PC-3 (cell line): Measurements from ENCODE around the gene SEMA5A. TPM values are rescaled to one million over a fixed set of nuclear protein-coding genes. Genes with fewer than 3 reads are reported as not detected.

Experiments
- ATAC-seq: fragments of 200-7000 bp; cut with Tn5 transposase; 2 replicates; pipeline ENCODE4 v1.9.1; 2020; ENCODE audit warnings: mild to moderate bottlenecking, moderate library complexity
- BruUV-seq: library from RNA; stranded (reverse); fragments of 400-500 nt; replicated peaks from 2 replicates; lab custom pipeline; 2021; lab: Mats Ljungman, UMichigan
- CTCF ChIA-PET: fragments of 300-600 bp; sonication (Branson Sonifier 250); formaldehyde crosslinking; loops from one replicate; lab custom pipeline; 2022; ENCODE audit warnings: antibody characterized with exemption; lab: Charles Lee
- POLR2A ChIA-PET: fragments of 300-600 bp; sonication (Branson Sonifier 250); formaldehyde crosslinking; loops from one replicate; lab custom pipeline; 2022; ENCODE audit warnings: antibody characterized with exemption; ENCODE audit not compliant: unreplicated experiment; lab: Charles Lee
- DNase-seq: peaks from one replicate; pipeline ENCODE4 v3.0.0-alpha.2; 2015
- H2AFZ ChIP-seq: fragments of 300-600 bp; sonication (generic); 2 replicates; pipeline ENCODE4 v1.6.0; 2016; ENCODE audit warnings: antibody characterized with exemption, low read length
- H3F3A ChIP-seq: fragments of 300-600 bp; sonication (generic); one replicate; pipeline ENCODE4 v1.6.0; 2017; ENCODE audit warnings: antibody characterized with exemption, low read length, control low read depth, mild to moderate bottlenecking; ENCODE audit not compliant: unreplicated experiment
- H3K27ac ChIP-seq: fragments of 300-600 bp; sonication (generic); 2 replicates; pipeline ENCODE4 v1.5.1; 2016; ENCODE audit warnings: mild to moderate bottlenecking, low read length
- H3K27me3 ChIP-seq: fragments of 300-600 bp; sonication (generic); 2 replicates; pipeline ENCODE4 v1.6.1; 2016; ENCODE audit warnings: low read length, mixed read lengths
- H3K36me3 ChIP-seq: fragments of 300-600 bp; sonication (generic); 2 replicates; pipeline ENCODE4 v1.6.1; 2016; ENCODE audit warnings: low read depth, mixed run types, low read length, mixed read lengths
- H3K4me1 ChIP-seq: fragments of 300-600 bp; sonication (generic); 2 replicates; pipeline ENCODE4 v1.5.1; 2016; ENCODE audit warnings: low read length; ENCODE audit not compliant: insufficient read depth
- H3K4me2 ChIP-seq: fragments of 300-600 bp; sonication (generic); 2 replicates; pipeline ENCODE4 v1.6.0; 2016; ENCODE audit warnings: low read length
- H3K4me3 ChIP-seq: fragments of 300-600 bp; sonication (generic); 2 replicates; pipeline ENCODE4 v1.5.1; 2016; ENCODE audit warnings: mild to moderate bottlenecking, low read length, mixed read lengths
- H3K79me2 ChIP-seq: fragments of 300-600 bp; sonication (generic); 2 replicates; pipeline ENCODE4 v1.6.1; 2017; ENCODE audit warnings: low read length, mixed read lengths
- H3K9ac ChIP-seq: fragments of 300-600 bp; sonication (generic); 2 replicates; pipeline ENCODE4 v1.6.0; 2016; ENCODE audit warnings: mild to moderate bottlenecking, low read length
- H3K9me2 ChIP-seq: fragments of 300-600 bp; sonication (generic); replicated peaks from 2 replicates; pipeline ENCODE4 v1.6.1; 2016; ENCODE audit warnings: mixed run types, low read length, mixed read lengths
- H3K9me3 ChIP-seq: fragments of 300-600 bp; sonication (generic); 2 replicates; pipeline ENCODE4 v1.6.1; 2016; ENCODE audit warnings: low read length, mixed read lengths
- H4K20me1 ChIP-seq: fragments of 300-600 bp; sonication (generic); 2 replicates; pipeline ENCODE4 v1.6.1; 2016; ENCODE audit warnings: low read length, mixed read lengths
- CTCF ChIP-seq: fragments of 300-600 bp; sonication (generic); conservative IDR thresholded peaks from 2 replicates; pipeline ENCODE4 v1.5.1; 2017; ENCODE audit warnings: antibody characterized with exemption, low read depth, mild to moderate bottlenecking, low read length
- EZH2 ChIP-seq: fragments of 300-600 bp; sonication (generic); IDR thresholded peaks from one replicate; pipeline ENCODE4 v1.6.1; 2017; ENCODE audit warnings: antibody characterized with exemption, mild to moderate bottlenecking, low read length; ENCODE audit not compliant: unreplicated experiment
- EZH2phosphoT487 ChIP-seq: fragments of 300-600 bp; sonication (generic); IDR thresholded peaks from 2 replicates; pipeline ENCODE4 v1.6.1; 2018; ENCODE audit warnings: mild to moderate bottlenecking, antibody characterized with exemption, low read length, borderline replicate concordance
- intact Hi-C: fragments of 100-400 bp; cut with micrococcal nuclease; formaldehyde crosslinking; loops from 2 replicates; pipeline ENCODE4 v1.9.0; 2023
- total RNA-seq: library from RNA; depleted of rRNA; stranded (reverse); fragments of >200 nt; gene quantifications from 2 replicates; pipeline ENCODE4 v1.2.3, GENCODE V29; 2014

The SEMA5A gene
- total RNA-seq, 1 experiment from 2014 or later: 4.4 TPM

- CTCF ChIA-PET: interaction anchor here (0.5 to 0.7 kb wide), 3 partner anchors 344 to 1626 kb away, joined by 4 to 6 read pairs (median 4); no protein-coding TSS in a partner anchor
Measured at GRCh38 chr5:9500193-9500592, 45.7 kb downstream of the SEMA5A start.

GRCh38 chr5:9499498-9499876 is 46.4 kb downstream of the SEMA5A start:
- no peaks in the 10 kb centered on the region for H3K79me2 ChIP-seq
- H2AFZ ChIP-seq: no peak overlapping the region
- intact Hi-C loops: loop anchor here (1.0 to 5.0 kb wide), 4 partner anchors 57 to 342 kb away; no protein-coding TSS in a partner anchor
- H4K20me1 ChIP-seq: no peaks in the 10 kb centered on the region
- no peak for DNase-seq
- H3K27me3 ChIP-seq: no peaks in the 10 kb centered on the region
- no peak overlapping the region for H3K4me3 ChIP-seq
- H3K27ac ChIP-seq: no peak overlapping the region
- no peak overlapping the region for H3K4me2 ChIP-seq
- no TSS peak for BruUV-seq
- ATAC-seq: peak; percentile 35
- H3K36me3 ChIP-seq: no peaks in the 10 kb centered on the region
- H3K9ac ChIP-seq: no peak overlapping the region
- TF ChIP-seq EZH2phosphoT487 (no peak), EZH2 (no peak)
- peaks cover 5% of the 10 kb centered on the region; the same call in 1 of the 2 replicates for H3K4me1 ChIP-seq
- H3K9me2 ChIP-seq: no peaks in the 10 kb centered on the region
- ChIA-PET POLR2A (interaction anchor here (0.6 kb wide), 2 partner anchors 19 to 734 kb away, joined by 4 to 5 read pairs; no protein-coding TSS in a partner anchor), CTCF (interaction anchor here (0.5 kb wide), 1 partner anchor 1625 kb away, joined by 6 read pairs; no protein-coding TSS in a partner anchor)
- H3K9me3 ChIP-seq: no peaks in the 10 kb centered on the region
- no peaks in the 10 kb centered on the region for H3F3A ChIP-seq

More at GRCh38 chr5:9500193-9500592, 45.7 kb downstream of the SEMA5A start:
- H4K20me1 ChIP-seq: no peaks in the 10 kb centered on the region
- no peak overlapping the region for H3K4me2 ChIP-seq
- BruUV-seq: no TSS peak
- H2AFZ ChIP-seq: no peak overlapping the region
- no peak overlapping the region for H3K9ac ChIP-seq
- no peaks in the 10 kb centered on the region for H3K36me3 ChIP-seq
- no peaks in the 10 kb centered on the region for H3K79me2 ChIP-seq
- intact Hi-C loops: no loop called here
- H3K4me3 ChIP-seq: no peak overlapping the region
- H3K4me1 ChIP-seq: peaks cover 5% of the 10 kb centered on the region; the same call in 1 of the 2 replicates
- H3K27me3 ChIP-seq: no peaks in the 10 kb centered on the region
- POLR2A ChIA-PET: interaction anchor here (0.6 kb wide), 2 partner anchors 18 to 733 kb away, joined by 4 to 5 read pairs; no protein-coding TSS in a partner anchor
- DNase-seq (no peak), ATAC-seq (no peak)
- TF ChIP-seq EZH2 (no peak), CTCF (no peak), EZH2phosphoT487 (no peak)
- no peaks in the 10 kb centered on the region for H3K9me3 ChIP-seq
- H3K9me2 ChIP-seq: no peaks in the 10 kb centered on the region
- H3K27ac ChIP-seq: no peak overlapping the region
- no peaks in the 10 kb centered on the region for H3F3A ChIP-seq

GRCh38 chr5:9498541-9499497 is 47.1 kb downstream of the SEMA5A start:
- H4K20me1 ChIP-seq: no peaks in the 10 kb centered on the region
- intact Hi-C loops: loop anchor here (1.0 to 5.0 kb wide), 4 partner anchors 57 to 342 kb away; no protein-coding TSS in a partner anchor
- no peaks in the 10 kb centered on the region for H3K9me2 ChIP-seq
- no peak overlapping the region for H3K27ac ChIP-seq
- no peaks in the 10 kb centered on the region for H3F3A ChIP-seq
- no peaks in the 10 kb centered on the region for H3K27me3 ChIP-seq
- no peak overlapping the region for H3K9ac ChIP-seq
- no peaks in the 10 kb centered on the region for H3K9me3 ChIP-seq
- no peak overlapping the region for H3K4me3 ChIP-seq
- peaks cover 5% of the 10 kb centered on the region; the same call in 1 of the 2 replicates for H3K4me1 ChIP-seq
- POLR2A ChIA-PET: no interaction called here
- H3K79me2 ChIP-seq: no peaks in the 10 kb centered on the region
- peak; percentile 94 for DNase-seq
- TF ChIP-seq EZH2: no peak
- peak; percentile 98 for TF ChIP-seq CTCF
- CTCF ChIA-PET: no interaction called here
- peak overlapping the region; percentile 31 for H3K4me2 ChIP-seq
- peak; percentile 92 for ATAC-seq
- no peaks in the 10 kb centered on the region for H3K36me3 ChIP-seq
- BruUV-seq: no TSS peak
- peak overlapping the region; percentile 5 for H2AFZ ChIP-seq
